Stomach smooth muscle (tissue), 2 donors: ENCODE data around the gene LMO7.

Experiments
- H3K27ac ChIP-seq: one replicate; pipeline ENCODE4 v1.7.0; 2013; ENCODE audit warnings: mild to moderate bottlenecking, low read length, inconsistent platforms
- H3K27me3 ChIP-seq, 2 donors: one replicate each; pipeline ENCODE4 v1.7.0; 2013; ENCODE audit warnings: low read length in 2 of 2; ENCODE audit not compliant: insufficient read depth in 2 of 2, control insufficient read depth in 1 of 2
- H3K36me3 ChIP-seq, 2 donors: one replicate each; pipeline ENCODE4 v1.7.0; 2013; ENCODE audit warnings: low read length in 2 of 2; ENCODE audit not compliant: control insufficient read depth in 2 of 2, insufficient read depth in 2 of 2
- H3K4me1 ChIP-seq: one replicate; pipeline ENCODE4 v1.7.0; 2013; ENCODE audit warnings: low read length; ENCODE audit not compliant: control insufficient read depth, insufficient read depth
- H3K4me3 ChIP-seq, 2 donors: one replicate each; pipeline ENCODE4 v1.7.0; 2013; ENCODE audit warnings: low read length in 2 of 2
- H3K9ac ChIP-seq, 2 donors: one replicate each; pipeline ENCODE4 v1.7.0; 2013; ENCODE audit warnings: low read length in 2 of 2, mild to moderate bottlenecking in 1 of 2
- H3K9me3 ChIP-seq, 2 donors: one replicate each; pipeline ENCODE4 v1.7.0; 2013; ENCODE audit warnings: low read length in 2 of 2; ENCODE audit not compliant: control insufficient read depth in 2 of 2
- donor health status: healthy.
- donor health status: Pancreatic carcinoma.

The LMO7 gene

GRCh38 chr13:75860935-75861334 is 224.8 kb downstream of the LMO7 start:
- no peak overlapping the region for H3K27ac ChIP-seq
- no peaks in the 10 kb centered on the region for H3K27me3 ChIP-seq
- H3K9ac ChIP-seq = no peak overlapping the region
- no peaks in the 10 kb centered on the region for H3K4me1 ChIP-seq
- no peaks in the 10 kb centered on the region for H3K36me3 ChIP-seq
- no peaks in the 10 kb centered on the region for H3K9me3 ChIP-seq
- H3K4me3 ChIP-seq = no peak overlapping the region

GRCh38 chr13:75861786-75862185 is 225.7 kb downstream of the LMO7 start:
- Histone ChIP-seq H3K27ac (no peak overlapping the region), H3K9me3 (no peaks in the 10 kb centered on the region), H3K4me3 (no peak overlapping the region), H3K4me1 (no peaks in the 10 kb centered on the region), H3K9ac (no peak overlapping the region), H3K27me3 (no peaks in the 10 kb centered on the region), H3K36me3 (no peaks in the 10 kb centered on the region)

DNA sequence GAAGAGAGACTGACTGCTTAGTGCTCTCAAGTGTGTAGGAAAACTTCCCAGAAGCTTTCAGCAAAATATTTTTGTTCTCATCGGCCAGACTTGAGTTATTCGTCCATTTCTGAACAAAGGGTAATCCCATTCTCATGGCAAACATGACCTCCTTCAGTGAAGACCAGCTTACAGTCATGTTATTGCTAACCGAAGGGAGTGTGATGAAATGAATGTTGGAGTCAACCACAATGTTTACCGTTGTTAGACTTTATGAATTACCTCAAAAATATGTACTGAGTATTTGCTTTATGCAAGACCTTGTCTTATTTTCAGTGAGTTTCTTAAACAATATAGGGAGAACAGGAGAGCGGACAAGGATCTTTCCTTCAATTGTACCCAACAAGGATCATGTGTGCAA is 228.6 kb downstream of the LMO7 start:
- H3K4me1 ChIP-seq = no peaks in the 10 kb centered on the region
- H3K9ac ChIP-seq = no peak overlapping the region
- H3K27ac ChIP-seq = no peak overlapping the region
- no peaks in the 10 kb centered on the region for H3K27me3 ChIP-seq
- H3K36me3 ChIP-seq = no peaks in the 10 kb centered on the region
- no peak overlapping the region for H3K4me3 ChIP-seq
- H3K9me3 ChIP-seq = no peaks in the 10 kb centered on the region

DNA sequence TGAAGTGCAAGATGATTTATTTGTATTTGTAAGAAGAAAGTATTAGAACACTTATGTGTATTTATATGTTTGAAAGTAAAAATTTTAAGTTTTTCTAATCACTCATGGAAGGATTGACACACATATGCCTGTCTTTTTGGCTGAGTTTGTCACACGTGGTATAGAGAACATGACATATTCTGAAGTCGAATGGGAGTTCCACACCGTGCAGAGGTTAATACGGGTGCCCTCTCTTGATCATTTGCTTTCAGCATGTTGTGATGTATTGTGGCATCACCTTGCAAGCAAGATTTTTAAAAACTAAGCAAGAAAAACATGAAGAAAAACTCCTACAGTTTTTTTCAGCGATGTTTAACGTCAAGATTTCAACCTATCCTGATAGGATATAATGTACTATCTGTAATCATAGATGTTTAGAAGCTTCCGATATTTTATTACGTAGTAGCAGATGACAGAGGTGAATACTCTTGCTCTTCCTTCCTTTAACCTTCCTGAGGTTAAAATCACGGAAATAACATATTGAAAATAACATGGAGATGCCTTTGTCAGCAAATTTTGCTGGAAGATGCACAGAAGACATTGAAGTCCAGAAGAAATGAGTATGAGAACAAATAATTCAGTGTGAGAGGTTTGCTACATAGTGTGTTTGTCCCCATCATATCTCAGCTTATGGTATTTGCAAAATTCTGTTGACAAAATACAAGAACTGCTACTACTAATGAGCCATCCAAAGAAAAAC is 231.4 kb downstream of the LMO7 start:
- no peaks in the 10 kb centered on the region for H3K9me3 ChIP-seq
- H3K36me3 ChIP-seq = no peaks in the 10 kb centered on the region
- no peak overlapping the region for H3K27ac ChIP-seq
- H3K4me3 ChIP-seq = no peak overlapping the region
- peaks cover 0 to 4% of the 10 kb centered on the region in 2 donors for H3K27me3 ChIP-seq
- H3K9ac ChIP-seq = no peak overlapping the region
- H3K4me1 ChIP-seq = no peaks in the 10 kb centered on the region

DNA sequence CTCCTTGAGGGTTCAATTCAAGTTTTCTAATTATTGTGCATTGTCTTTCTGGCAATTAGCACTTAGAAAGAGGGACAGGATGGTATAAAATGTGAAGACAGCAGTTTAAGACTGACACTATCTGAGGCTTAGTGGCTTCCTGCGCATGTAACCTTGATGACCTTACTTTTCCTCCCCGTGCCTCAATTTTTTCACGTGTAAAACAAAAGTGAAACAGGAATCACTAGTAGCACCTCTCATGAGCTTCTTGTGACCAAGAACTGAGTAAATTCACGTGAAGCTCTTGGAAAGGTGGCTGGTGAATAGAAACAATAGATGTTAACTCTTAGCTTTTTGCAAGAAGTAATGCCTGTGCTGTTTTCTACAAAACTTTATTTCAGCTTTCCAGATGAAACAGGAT is 233.9 kb downstream of the LMO7 start:
- Histone ChIP-seq H3K27ac (no peak overlapping the region), H3K4me3 (no peak overlapping the region)

DNA sequence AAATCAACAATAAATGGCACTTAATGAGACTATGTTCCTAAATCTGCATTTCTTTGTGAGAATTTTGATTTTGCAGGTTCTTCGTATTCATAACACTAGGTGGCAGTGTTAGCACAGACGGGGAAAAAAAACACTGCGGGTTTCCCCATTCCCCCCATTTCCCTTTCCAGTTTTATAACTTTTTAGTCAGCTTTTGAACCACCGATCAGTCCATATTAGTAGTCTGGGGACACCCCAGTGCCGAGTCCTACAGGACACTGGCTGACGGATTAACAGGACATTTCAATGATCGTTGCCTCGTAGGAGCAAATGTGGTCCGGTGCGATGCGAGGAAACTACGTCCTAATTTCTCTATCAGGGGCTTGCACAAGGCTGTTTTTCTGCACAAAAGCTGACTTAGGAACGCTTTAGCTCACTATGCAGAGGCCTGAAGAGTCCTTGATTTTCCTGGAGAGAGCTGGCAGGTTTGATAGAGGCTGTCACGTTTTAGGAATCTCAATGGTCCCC is 234.3 kb downstream of the LMO7 start:
- no peaks in the 10 kb centered on the region for H3K9me3 ChIP-seq
- no peaks in the 10 kb centered on the region for H3K4me1 ChIP-seq
- H3K27ac ChIP-seq = no peak overlapping the region
- H3K9ac ChIP-seq = no peak overlapping the region
- H3K4me3 ChIP-seq = peak overlapping the region; percentile 15 to 60
- H3K27me3 ChIP-seq = peaks cover 0 to 4% of the 10 kb centered on the region in 2 donors
- no peaks in the 10 kb centered on the region for H3K36me3 ChIP-seq

More for the DNA sequence above, 233.9 kb downstream of the LMO7 start:
- peaks cover 0 to 4% of the 10 kb centered on the region in 2 donors for H3K27me3 ChIP-seq
- no peaks in the 10 kb centered on the region for H3K4me1 ChIP-seq
- H3K9me3 ChIP-seq = no peaks in the 10 kb centered on the region
- H3K36me3 ChIP-seq = no peaks in the 10 kb centered on the region
- no peak overlapping the region for H3K9ac ChIP-seq

GRCh38 chr13:75871059-75871458 is 234.9 kb downstream of the LMO7 start:
- H3K27ac ChIP-seq = no peak overlapping the region
- H3K9ac ChIP-seq = no peak overlapping the region

DNA sequence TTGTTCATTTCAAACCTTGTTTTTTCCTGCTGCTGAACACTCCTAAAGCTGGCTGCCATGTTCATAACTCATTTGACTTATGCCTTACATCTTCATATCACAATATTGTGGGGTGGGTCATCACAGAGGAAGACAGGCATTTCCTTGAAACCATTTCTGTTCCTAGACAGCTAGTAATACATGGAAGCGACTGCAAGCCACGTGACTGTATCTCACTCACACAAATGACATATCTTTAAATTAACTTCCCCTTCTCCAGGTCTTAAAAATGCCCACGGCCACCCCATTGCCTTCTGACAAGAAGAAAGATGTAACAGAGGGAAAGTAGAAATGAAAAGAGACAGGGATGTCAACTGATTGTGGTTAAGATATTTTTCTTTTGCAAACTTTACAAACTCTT is 236.8 kb downstream of the LMO7 start:
- peaks cover 9% of the 10 kb centered on the region for H3K4me1 ChIP-seq
- no peaks in the 10 kb centered on the region for H3K9me3 ChIP-seq
- no peak overlapping the region for H3K4me3 ChIP-seq
- no peaks in the 10 kb centered on the region for H3K36me3 ChIP-seq
- peaks cover 0 to 4% of the 10 kb centered on the region in 2 donors for H3K27me3 ChIP-seq
- no peak overlapping the region for H3K9ac ChIP-seq
- no peak overlapping the region for H3K27ac ChIP-seq

More at GRCh38 chr13:75871059-75871458, 234.9 kb downstream of the LMO7 start:
- H3K9me3 ChIP-seq = no peaks in the 10 kb centered on the region
- peaks cover 0 to 4% of the 10 kb centered on the region in 2 donors for H3K27me3 ChIP-seq
- H3K4me1 ChIP-seq = no peaks in the 10 kb centered on the region
- no peaks in the 10 kb centered on the region for H3K36me3 ChIP-seq
- H3K4me3 ChIP-seq = no peak overlapping the region

DNA sequence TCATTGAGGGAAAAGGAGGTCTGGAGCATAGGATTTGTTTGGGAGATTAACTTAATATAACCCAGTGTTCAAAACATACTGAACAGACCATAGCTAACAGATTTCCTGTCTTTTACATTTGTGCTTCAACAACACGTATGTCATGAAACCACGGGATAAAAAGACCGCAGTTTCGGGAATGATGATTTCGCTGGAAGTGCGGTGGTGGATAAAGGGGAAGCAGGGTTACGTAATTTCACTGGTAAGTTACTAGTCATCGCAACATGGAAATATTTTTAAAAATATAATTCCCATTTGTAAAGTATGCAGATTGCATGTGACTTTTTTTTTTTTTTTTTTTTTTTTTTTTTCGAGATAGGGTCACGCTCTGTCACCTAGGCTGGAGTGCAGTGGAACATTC is 237.4 kb downstream of the LMO7 start:
- peaks cover 9% of the 10 kb centered on the region for H3K4me1 ChIP-seq
- no peak overlapping the region for H3K9ac ChIP-seq
- H3K27me3 ChIP-seq = peaks cover 0 to 4% of the 10 kb centered on the region in 2 donors
- no peaks in the 10 kb centered on the region for H3K36me3 ChIP-seq
- H3K9me3 ChIP-seq = no peaks in the 10 kb centered on the region
- no peak overlapping the region for H3K4me3 ChIP-seq
- H3K27ac ChIP-seq = no peak overlapping the region

DNA sequence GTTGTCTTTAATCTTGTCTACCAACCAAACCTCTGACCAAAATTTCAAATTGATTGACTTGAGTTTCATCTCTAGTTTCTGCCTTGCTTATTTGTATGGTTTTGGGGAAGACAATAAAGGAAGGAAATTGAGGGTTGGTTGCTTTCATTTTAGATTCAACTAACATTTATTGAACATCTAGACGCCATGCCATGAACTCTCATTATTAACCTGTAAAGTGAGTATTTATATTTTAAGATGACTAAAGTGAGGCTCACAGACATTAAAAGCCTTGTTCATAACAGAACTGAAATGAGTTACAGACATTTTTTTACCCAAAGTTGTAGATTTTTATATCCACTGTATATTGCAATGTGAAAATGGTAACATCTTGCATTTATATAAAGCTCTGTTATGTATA is 239.3 kb downstream of the LMO7 start:
- Histone ChIP-seq H3K27me3 (no peaks in the 10 kb centered on the region), H3K9me3 (no peaks in the 10 kb centered on the region), H3K27ac (no peak overlapping the region)

More for the DNA sequence above, 239.3 kb downstream of the LMO7 start:
- H3K4me1 ChIP-seq = peaks cover 9% of the 10 kb centered on the region
- no peak overlapping the region for H3K9ac ChIP-seq
- H3K36me3 ChIP-seq = no peaks in the 10 kb centered on the region
- no peak overlapping the region for H3K4me3 ChIP-seq
